Left kidney (tissue), 1 donor: ENCODE results near the gene MGAT4B. TPM values are rescaled to one million over a fixed set of nuclear protein-coding genes. Genes with fewer than 3 reads are reported as not detected.

Experiments used
- polyA plus RNA-seq: library from polyadenylated mRNA; unstranded; fragments of 120-200 nt; gene quantifications from one replicate; pipeline ENCODE4 v1.2.1, GENCODE V29; 2013; ENCODE audit not compliant: insufficient read length

MGAT4B gene
- polyA plus RNA-seq, 1 donor, result 159 TPM

Other genes starting within 250 kb of the MGAT4B start
- 1,916 TPM for gene HNRNPH1, start 183.2 kb downstream of the MGAT4B start, polyA plus RNA-seq
- gene CBY3, start 125.8 kb downstream of the MGAT4B start, polyA plus RNA-seq, result 0.30 TPM
- 563 TPM for gene CANX, start 107.9 kb downstream of the MGAT4B start, polyA plus RNA-seq
- 43.7 TPM for gene MAML1, start 74.0 kb downstream of the MGAT4B start, polyA plus RNA-seq
- gene LTC4S, start 12.9 kb downstream of the MGAT4B start, polyA plus RNA-seq, result 1.7 TPM
- 82.5 TPM for gene SQSTM1, start 14.0 kb upstream of the MGAT4B start, polyA plus RNA-seq
- 50.5 TPM for gene MRNIP, start 52.0 kb upstream of the MGAT4B start, polyA plus RNA-seq
- 108 TPM for gene TBC1D9B, start 101.0 kb upstream of the MGAT4B start, polyA plus RNA-seq